IPS-15b (cell line): ENCODE data around the gene RS1.

Source experiments
- H3K27me3 ChIP-seq: one replicate; pipeline ENCODE4 v1.6.1; 2013; ENCODE audit warnings: low read length; ENCODE audit not compliant: control insufficient read depth, insufficient read depth
- H3K36me3 ChIP-seq: one replicate; pipeline ENCODE4 v1.6.1; 2013; ENCODE audit warnings: low read length; ENCODE audit not compliant: control insufficient read depth, insufficient read depth
- H3K4me1 ChIP-seq: one replicate; pipeline ENCODE4 v1.6.1; 2013; ENCODE audit warnings: mild to moderate bottlenecking, low read length; ENCODE audit not compliant: control insufficient read depth, insufficient read depth
- H3K4me3 ChIP-seq: one replicate; pipeline ENCODE4 v1.5.1; 2013; ENCODE audit warnings: low read depth, low read length
- H3K9ac ChIP-seq: one replicate; pipeline ENCODE4 v1.6.1; 2013; ENCODE audit warnings: low read depth, mild to moderate bottlenecking, low read length
- H3K9me3 ChIP-seq: one replicate; pipeline ENCODE4 v1.6.1; 2013; ENCODE audit warnings: mild to moderate bottlenecking, low read length; ENCODE audit not compliant: control insufficient read depth, insufficient read depth

The RS1 gene

GRCh38 chrX:18687856-18688495 lies 16.1 kb upstream of the RS1 start:
- peaks cover 4% of the 10 kb centered on the region for H3K9me3 ChIP-seq
- H3K36me3 ChIP-seq = no peaks in the 10 kb centered on the region
- no peak overlapping the region for H3K9ac ChIP-seq
- H3K27me3 ChIP-seq = no peaks in the 10 kb centered on the region
- no peaks in the 10 kb centered on the region for H3K4me1 ChIP-seq
- no peak overlapping the region for H3K4me3 ChIP-seq

- no peak overlapping the region for H3K9ac ChIP-seq
- no peaks in the 10 kb centered on the region for H3K27me3 ChIP-seq
- no peaks in the 10 kb centered on the region for H3K4me1 ChIP-seq
- H3K9me3 ChIP-seq = no peaks in the 10 kb centered on the region
- no peak overlapping the region for H3K4me3 ChIP-seq
- no peaks in the 10 kb centered on the region for H3K36me3 ChIP-seq
Observed at GRCh38 chrX:18682979-18683387, 11.1 kb upstream of the RS1 start.

- Histone ChIP-seq H3K27me3 (no peaks in the 10 kb centered on the region), H3K9ac (no peak overlapping the region), H3K36me3 (no peaks in the 10 kb centered on the region), H3K9me3 (no peaks in the 10 kb centered on the region), H3K4me1 (no peaks in the 10 kb centered on the region), H3K4me3 (no peak overlapping the region)
Observed at GRCh38 chrX:18681996-18682395, 10.1 kb upstream of the RS1 start.

GRCh38 chrX:18677161-18677869 lies 5.4 kb upstream of the RS1 start:
- Histone ChIP-seq H3K27me3 (no peaks in the 10 kb centered on the region), H3K4me1 (no peaks in the 10 kb centered on the region), H3K9me3 (no peaks in the 10 kb centered on the region), H3K4me3 (no peak overlapping the region), H3K36me3 (no peaks in the 10 kb centered on the region), H3K9ac (no peak overlapping the region)

GRCh38 chrX:18676470-18676869 lies 4.6 kb upstream of the RS1 start:
- H3K9me3 ChIP-seq = no peaks in the 10 kb centered on the region
- no peak overlapping the region for H3K4me3 ChIP-seq
- H3K36me3 ChIP-seq = no peaks in the 10 kb centered on the region
- no peak overlapping the region for H3K9ac ChIP-seq
- no peaks in the 10 kb centered on the region for H3K27me3 ChIP-seq
- no peaks in the 10 kb centered on the region for H3K4me1 ChIP-seq

GRCh38 chrX:18676050-18676449 lies 4.1 kb upstream of the RS1 start:
- Histone ChIP-seq H3K4me3 (no peak overlapping the region), H3K9ac (no peak overlapping the region), H3K9me3 (no peaks in the 10 kb centered on the region), H3K27me3 (no peaks in the 10 kb centered on the region), H3K4me1 (no peaks in the 10 kb centered on the region), H3K36me3 (no peaks in the 10 kb centered on the region)

GRCh38 chrX:18674788-18675735 lies 3.2 kb upstream of the RS1 start:
- no peaks in the 10 kb centered on the region for H3K36me3 ChIP-seq
- peak overlapping the region; percentile 53 for H3K4me3 ChIP-seq
- no peaks in the 10 kb centered on the region for H3K4me1 ChIP-seq
- H3K9me3 ChIP-seq = no peaks in the 10 kb centered on the region
- no peak overlapping the region for H3K9ac ChIP-seq
- no peaks in the 10 kb centered on the region for H3K27me3 ChIP-seq

- H3K9ac ChIP-seq = no peak overlapping the region
Observed at GRCh38 chrX:18674417-18674787, 2.5 kb upstream of the RS1 start.

GRCh38 chrX:18668071-18668835 lies 3.7 kb downstream of the RS1 start:
- Histone ChIP-seq H3K9me3 (no peaks in the 10 kb centered on the region), H3K4me1 (no peaks in the 10 kb centered on the region), H3K9ac (no peak overlapping the region), H3K27me3 (no peaks in the 10 kb centered on the region), H3K4me3 (no peak overlapping the region), H3K36me3 (no peaks in the 10 kb centered on the region)

More at GRCh38 chrX:18674417-18674787, 2.5 kb upstream of the RS1 start:
- H3K9me3 ChIP-seq = no peaks in the 10 kb centered on the region
- H3K4me3 ChIP-seq = peak overlapping the region; percentile 53
- H3K4me1 ChIP-seq = no peaks in the 10 kb centered on the region
- no peaks in the 10 kb centered on the region for H3K36me3 ChIP-seq
- no peaks in the 10 kb centered on the region for H3K27me3 ChIP-seq

GRCh38 chrX:18666614-18667013 lies 5.3 kb downstream of the RS1 start:
- Histone ChIP-seq H3K9ac (no peak overlapping the region), H3K4me1 (no peaks in the 10 kb centered on the region), H3K27me3 (no peaks in the 10 kb centered on the region), H3K36me3 (no peaks in the 10 kb centered on the region), H3K9me3 (no peaks in the 10 kb centered on the region), H3K4me3 (no peak overlapping the region)

- H3K36me3 ChIP-seq = no peaks in the 10 kb centered on the region
- H3K9me3 ChIP-seq = no peaks in the 10 kb centered on the region
- no peaks in the 10 kb centered on the region for H3K27me3 ChIP-seq
- H3K4me1 ChIP-seq = no peaks in the 10 kb centered on the region
- no peak overlapping the region for H3K4me3 ChIP-seq
- H3K9ac ChIP-seq = no peak overlapping the region
Observed at GRCh38 chrX:18664947-18665346, 7.0 kb downstream of the RS1 start.
